Activated naive CD4-positive, alpha-beta T cell treated with anti-CD3 and anti-CD28 coated beads, Interleukin-2, amount 50 U/mL, for 72 hours (primary cell): Measurements from ENCODE around the gene OR2A1. TPM values are rescaled to one million over a fixed set of nuclear protein-coding genes. Genes with fewer than 3 reads are reported as not detected.
"Not testable (repeated sequence)": the region's sequence is repeated elsewhere in the genome, so short reads cannot be mapped to it uniquely, and the experiment has no call there.

ENCODE experiments used
- ATAC-seq, 2 donors: fragments of 150-1000 bp; cut with Tn5 transposase; 2 replicates each; pipeline ENCODE4 v1.10.0; 2021; ENCODE audit warnings: mild to moderate bottlenecking in 2 of 2, moderate library complexity in 2 of 2
- DNase-seq, 2 donors: peaks; one replicate each; pipeline ENCODE4 v3.0.0; 2021 to 2022; ENCODE audit warnings: low spot score in 2 of 2
- H3K27ac Mint-ChIP-seq, 2 donors: one replicate each; pipeline ENCODE4 v1.8.0; 2022; ENCODE audit warnings: mild to moderate bottlenecking in 2 of 2, mixed read lengths in 2 of 2
- H3K36me3 Mint-ChIP-seq, 2 donors: one replicate each; pipeline ENCODE4 v1.8.0; 2022; ENCODE audit warnings: mixed read lengths in 2 of 2
- H3K9me3 Mint-ChIP-seq, 2 donors: one replicate each; pipeline ENCODE4 v1.8.0; 2022; ENCODE audit warnings: mixed read lengths in 2 of 2
- total RNA-seq, 2 donors: library from RNA; stranded (reverse); gene quantifications; one replicate each; pipeline ENCODE4 v1.2.3, GENCODE V29; 2022

OR2A1 gene
- not detected for total RNA-seq

- not testable (repeated sequence) for DNase-seq, ATAC-seq, H3K36me3 Mint-ChIP-seq, H3K9me3 Mint-ChIP-seq, H3K27ac Mint-ChIP-seq
These were observed at the start of gene OR2A1 for GRCh38 chr7:144311872-144312469. TSS of gene OR2A1 (plus strand) at chr7:144312419. CDS start at chr7:144318125, 5,706 bp downstream.

- H3K36me3 Mint-ChIP-seq, ATAC-seq, H3K9me3 Mint-ChIP-seq, DNase-seq, H3K27ac Mint-ChIP-seq: not testable (repeated sequence)
These were observed 47.5 kb upstream of the OR2A1 start, which contains the start of gene OR2A7 for GRCh38 chr7:144264692-144265091. TSS of gene OR2A7 (minus strand) at chr7:144264792. CDS start at chr7:144259628, 5,164 bp downstream.

GRCh38 chr7:144269188-144269587 lies 43.0 kb upstream of the OR2A1 start, which contains the start of gene CTAGE8:
TSS of gene CTAGE8 (minus strand) at chr7:144269288. CDS start at chr7:144269250, 38 bp downstream.
- H3K27ac Mint-ChIP-seq, H3K9me3 Mint-ChIP-seq, ATAC-seq, DNase-seq, H3K36me3 Mint-ChIP-seq: not testable (repeated sequence)

- H3K9me3 Mint-ChIP-seq, H3K36me3 Mint-ChIP-seq, DNase-seq, H3K27ac Mint-ChIP-seq, ATAC-seq: not testable (repeated sequence)
These were observed 36.9 kb upstream of the OR2A1 start for GRCh38 chr7:144275281-144275680.

- H3K9me3 Mint-ChIP-seq, H3K27ac Mint-ChIP-seq, H3K36me3 Mint-ChIP-seq, DNase-seq: not testable (repeated sequence)
- peak in 1 of 2 donors; percentile 68 for ATAC-seq
These were observed 32.2 kb upstream of the OR2A1 start for GRCh38 chr7:144280010-144280409.

GRCh38 chr7:144281981-144282380 lies 30.2 kb upstream of the OR2A1 start:
- ATAC-seq, DNase-seq, H3K9me3 Mint-ChIP-seq: not testable (repeated sequence)

GRCh38 chr7:144282490-144282889 lies 29.7 kb upstream of the OR2A1 start:
- not testable (repeated sequence) for DNase-seq, ATAC-seq, H3K36me3 Mint-ChIP-seq, H3K9me3 Mint-ChIP-seq, H3K27ac Mint-ChIP-seq

More at GRCh38 chr7:144281981-144282380, 30.2 kb upstream of the OR2A1 start:
- H3K36me3 Mint-ChIP-seq, H3K27ac Mint-ChIP-seq: not testable (repeated sequence)

- not testable (repeated sequence) for ATAC-seq, H3K27ac Mint-ChIP-seq, H3K36me3 Mint-ChIP-seq, H3K9me3 Mint-ChIP-seq, DNase-seq
These were observed 28.5 kb upstream of the OR2A1 start for GRCh38 chr7:144283716-144284115.

- H3K27ac Mint-ChIP-seq, H3K9me3 Mint-ChIP-seq, H3K36me3 Mint-ChIP-seq, DNase-seq: not testable (repeated sequence)
- ATAC-seq: peak in 1 of 2 donors; percentile 63
These were observed 24.9 kb upstream of the OR2A1 start for GRCh38 chr7:144287171-144287784.

- ATAC-seq, H3K9me3 Mint-ChIP-seq, H3K27ac Mint-ChIP-seq, DNase-seq, H3K36me3 Mint-ChIP-seq: not testable (repeated sequence)
These were observed 20.6 kb upstream of the OR2A1 start for GRCh38 chr7:144291607-144292006.

GRCh38 chr7:144292384-144293161 lies 19.6 kb upstream of the OR2A1 start:
- not testable (repeated sequence) for H3K9me3 Mint-ChIP-seq, H3K36me3 Mint-ChIP-seq, DNase-seq, H3K27ac Mint-ChIP-seq
- ATAC-seq: peak in 1 of 2 donors; percentile 21

GRCh38 chr7:144293794-144294499 lies 18.3 kb upstream of the OR2A1 start:
- not testable (repeated sequence) for DNase-seq, H3K9me3 Mint-ChIP-seq, H3K27ac Mint-ChIP-seq, H3K36me3 Mint-ChIP-seq
- ATAC-seq: peak; percentile 87 to 88

- H3K36me3 Mint-ChIP-seq, DNase-seq, ATAC-seq, H3K27ac Mint-ChIP-seq, H3K9me3 Mint-ChIP-seq: not testable (repeated sequence)
These were observed 9.5 kb upstream of the OR2A1 start for GRCh38 chr7:144302578-144303303.

GRCh38 chr7:144303607-144304006 lies 8.6 kb upstream of the OR2A1 start:
- not testable (repeated sequence) for ATAC-seq, H3K9me3 Mint-ChIP-seq, DNase-seq, H3K27ac Mint-ChIP-seq, H3K36me3 Mint-ChIP-seq

- DNase-seq, H3K36me3 Mint-ChIP-seq, H3K9me3 Mint-ChIP-seq, ATAC-seq, H3K27ac Mint-ChIP-seq: not testable (repeated sequence)
These were observed 7.1 kb upstream of the OR2A1 start for GRCh38 chr7:144305156-144305555.

GRCh38 chr7:144309702-144310101 lies 2.5 kb upstream of the OR2A1 start:
- H3K27ac Mint-ChIP-seq, H3K9me3 Mint-ChIP-seq, DNase-seq, ATAC-seq, H3K36me3 Mint-ChIP-seq: not testable (repeated sequence)
